HG03108 (cell line): ENCODE results near the gene CACNA1B.
"Not testable (repeated sequence)": the region's sequence is repeated elsewhere in the genome, so short reads cannot be mapped to it uniquely, and the experiment has no call there.

ENCODE experiments used
- ATAC-seq: cut with Tn5 transposase; IDR thresholded peaks from one replicate; pipeline ENCODE4 v1.9.1; 2021; ENCODE audit warnings: moderate library complexity; ENCODE audit not compliant: unreplicated experiment

Gene CACNA1B

DNA sequence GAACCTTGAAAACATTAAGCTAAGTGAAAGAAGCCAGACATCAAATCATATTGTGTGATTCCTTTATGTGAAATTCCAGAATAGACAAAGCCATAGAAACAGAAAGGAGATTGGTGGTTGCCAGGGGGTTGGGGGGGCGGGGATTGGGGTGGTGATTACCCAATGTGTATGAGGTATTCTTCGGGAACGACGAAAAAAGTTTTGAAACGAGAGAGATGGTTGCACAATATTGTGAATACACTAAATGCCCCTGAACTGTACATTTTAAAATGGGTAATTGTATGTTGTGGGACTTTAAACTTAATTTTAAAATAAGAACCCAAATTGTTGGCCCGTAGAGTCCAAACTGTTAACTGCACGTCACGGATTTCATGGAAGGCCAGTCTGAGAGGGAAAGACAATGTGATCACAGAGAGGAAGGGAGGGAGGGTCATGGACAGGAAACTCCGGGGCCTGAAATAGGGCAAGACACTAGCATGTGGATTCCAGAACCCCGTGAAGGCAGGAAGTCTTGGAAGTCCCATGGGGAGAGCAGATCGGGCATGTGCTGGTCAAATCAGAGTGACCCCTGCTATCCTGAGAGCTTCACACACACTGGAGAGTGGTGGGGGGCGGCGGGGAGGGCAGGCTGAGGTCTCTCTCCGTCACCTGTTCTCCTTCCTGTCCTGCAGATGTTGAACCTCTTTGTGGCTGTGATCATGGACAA, 218.4 kb downstream of the CACNA1B start:
- ATAC-seq = no peak

DNA sequence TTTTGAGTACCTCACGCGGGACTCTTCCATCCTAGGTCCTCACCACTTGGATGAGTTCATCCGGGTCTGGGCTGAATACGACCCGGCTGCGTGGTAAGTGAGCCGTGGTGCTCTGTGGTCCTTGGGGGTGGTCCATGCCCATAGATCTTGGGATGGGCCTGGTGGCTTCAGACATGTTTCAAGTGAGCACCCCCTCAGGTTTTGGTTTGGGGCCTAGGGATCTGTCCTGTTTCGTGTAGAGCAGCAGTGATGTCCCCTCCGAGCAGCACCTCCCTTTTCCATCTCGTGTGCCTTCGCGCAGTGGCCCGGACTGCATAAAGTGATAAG, 218.9 kb downstream of the CACNA1B start:
- no peak for ATAC-seq

DNA sequence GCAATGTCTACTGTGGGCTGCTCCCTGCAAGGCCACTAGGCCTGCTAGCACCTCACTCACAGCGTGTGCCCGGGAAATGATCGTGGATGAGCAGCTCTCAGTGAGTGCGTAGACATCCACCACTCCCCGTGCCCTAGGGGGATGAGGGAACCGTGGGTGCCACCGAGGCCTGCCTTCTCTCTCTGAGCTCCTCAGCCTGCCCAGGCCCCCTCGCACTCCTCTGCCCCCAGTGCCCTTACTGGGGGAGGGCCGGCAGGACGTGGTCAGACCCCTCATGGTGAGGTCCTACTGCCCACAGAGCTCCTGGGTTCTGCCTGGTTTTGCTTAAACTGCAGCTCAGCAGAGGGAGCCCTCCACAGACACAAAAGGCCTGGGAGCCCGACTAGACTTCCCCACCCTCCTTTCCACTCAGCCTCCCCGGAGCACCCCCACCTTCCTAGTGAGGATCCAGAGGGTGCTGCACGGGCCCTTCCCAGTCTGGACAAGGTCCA, 220.0 kb downstream of the CACNA1B start:
- no peak for ATAC-seq

DNA sequence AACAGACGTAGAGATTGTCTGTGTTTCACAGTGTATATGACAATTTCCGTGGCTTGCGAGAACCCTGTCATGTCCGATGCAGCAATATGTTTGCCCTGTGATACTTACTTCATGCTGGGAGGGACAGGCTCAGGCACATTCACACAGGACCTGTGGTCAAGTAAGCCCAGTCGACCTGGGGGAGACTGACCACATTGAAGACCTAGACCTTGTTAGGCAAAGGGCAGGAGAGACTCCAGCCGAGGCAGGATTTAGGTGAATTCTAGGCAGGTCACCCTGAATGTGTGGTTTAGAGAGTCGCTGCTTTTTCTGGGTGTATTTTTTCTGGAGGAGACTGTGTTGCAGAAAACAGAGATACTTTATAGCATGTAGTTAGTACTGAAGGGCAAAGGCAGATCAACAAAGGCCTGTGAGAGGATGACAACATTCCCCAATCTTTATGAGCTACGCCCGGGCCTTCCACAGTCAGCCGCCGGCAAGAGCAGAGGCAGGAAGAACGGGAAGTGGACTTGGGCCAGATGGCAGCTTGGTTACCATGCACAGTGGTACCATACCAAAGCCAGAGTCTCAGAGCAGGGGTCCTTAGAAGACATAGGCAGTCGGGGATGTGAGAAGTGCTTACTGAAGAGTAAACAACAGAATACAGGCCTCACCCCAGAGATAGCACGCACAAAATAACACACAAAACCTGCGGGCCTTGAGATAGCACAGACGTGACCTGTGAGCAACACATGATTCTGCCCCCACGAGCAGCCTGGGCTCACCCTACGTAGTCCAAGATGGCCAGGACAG, 220.7 kb downstream of the CACNA1B start:
- no peak for ATAC-seq

DNA sequence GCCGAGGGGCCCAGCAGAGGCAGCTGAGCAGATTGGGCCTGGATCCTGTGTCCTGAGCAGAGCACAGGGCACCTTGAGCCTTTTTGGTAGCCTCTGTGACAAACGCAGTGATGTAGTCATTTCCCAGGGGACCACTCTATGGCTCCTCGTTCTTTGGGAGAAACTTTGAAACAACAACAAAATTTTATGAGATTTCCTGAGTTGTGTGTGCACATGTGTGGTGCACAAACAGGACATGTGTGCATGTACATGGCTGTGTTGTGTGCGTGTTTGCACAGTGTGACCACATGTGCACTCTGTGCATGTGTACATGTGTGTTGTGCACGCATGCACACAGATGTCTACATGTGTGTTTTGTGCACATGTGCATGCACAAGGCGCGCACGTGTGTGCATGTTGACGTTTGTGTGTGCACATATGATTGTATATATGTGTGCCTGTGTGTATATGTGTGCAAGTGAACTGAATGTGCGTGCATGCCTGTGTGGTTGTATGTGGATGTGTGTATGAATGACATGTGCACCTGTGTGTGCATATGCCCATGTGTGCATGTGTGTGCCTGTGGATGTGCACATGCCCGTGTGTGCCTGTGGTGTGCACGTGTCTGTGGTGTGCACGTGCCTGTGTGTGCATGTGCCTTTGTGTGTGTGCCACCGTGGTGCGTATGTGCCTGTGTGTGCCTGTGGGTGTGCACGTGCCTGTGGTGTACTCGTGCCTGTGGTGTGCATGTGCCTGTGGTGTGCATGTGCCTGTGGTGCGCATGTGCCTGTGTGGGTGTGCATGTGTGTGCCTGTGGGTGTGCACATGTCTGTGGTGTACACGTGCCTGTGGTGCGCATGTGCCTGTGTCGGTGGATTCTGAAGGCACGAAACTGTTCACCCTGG, 221.6 kb downstream of the CACNA1B start:
- ATAC-seq = no peak

DNA sequence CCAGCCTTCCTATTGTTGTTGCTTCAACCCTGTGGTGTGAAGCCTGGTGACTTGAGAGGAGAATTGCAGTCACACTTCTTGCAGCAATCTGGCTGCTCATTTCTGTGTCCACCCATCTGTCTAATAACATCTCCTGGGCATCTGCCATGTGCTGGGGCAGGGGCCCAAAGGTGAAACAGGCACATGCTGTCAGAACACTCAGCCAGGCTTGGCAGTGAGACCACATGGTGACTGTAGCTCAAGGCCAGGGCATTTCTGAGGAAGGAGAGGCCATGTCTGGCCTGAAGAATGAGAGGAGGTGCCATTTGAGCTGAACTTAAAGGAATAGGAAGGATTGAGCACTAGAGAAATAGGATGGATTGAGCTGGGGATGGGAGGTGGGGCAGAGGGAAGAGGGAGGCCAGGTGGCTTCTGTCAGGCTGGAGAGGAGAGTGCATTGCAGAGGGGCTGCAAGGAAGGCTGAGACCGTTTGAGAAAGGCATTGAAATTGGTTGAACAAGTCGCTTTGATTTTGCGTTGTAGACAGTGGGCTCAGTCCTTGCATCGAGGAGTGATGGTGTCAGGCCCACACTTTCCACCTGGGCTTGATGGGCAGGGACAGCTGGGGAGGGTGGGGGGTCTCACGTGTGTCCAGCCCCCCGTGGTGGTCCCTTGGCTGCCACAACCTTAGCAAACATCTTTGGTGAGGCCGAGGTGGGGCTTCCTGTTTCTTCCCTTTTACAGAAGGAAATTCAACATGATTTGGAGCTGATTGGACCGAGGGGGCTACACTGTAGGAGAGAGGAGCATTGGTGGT, 222.4 kb downstream of the CACNA1B start:
- no peak for ATAC-seq

DNA sequence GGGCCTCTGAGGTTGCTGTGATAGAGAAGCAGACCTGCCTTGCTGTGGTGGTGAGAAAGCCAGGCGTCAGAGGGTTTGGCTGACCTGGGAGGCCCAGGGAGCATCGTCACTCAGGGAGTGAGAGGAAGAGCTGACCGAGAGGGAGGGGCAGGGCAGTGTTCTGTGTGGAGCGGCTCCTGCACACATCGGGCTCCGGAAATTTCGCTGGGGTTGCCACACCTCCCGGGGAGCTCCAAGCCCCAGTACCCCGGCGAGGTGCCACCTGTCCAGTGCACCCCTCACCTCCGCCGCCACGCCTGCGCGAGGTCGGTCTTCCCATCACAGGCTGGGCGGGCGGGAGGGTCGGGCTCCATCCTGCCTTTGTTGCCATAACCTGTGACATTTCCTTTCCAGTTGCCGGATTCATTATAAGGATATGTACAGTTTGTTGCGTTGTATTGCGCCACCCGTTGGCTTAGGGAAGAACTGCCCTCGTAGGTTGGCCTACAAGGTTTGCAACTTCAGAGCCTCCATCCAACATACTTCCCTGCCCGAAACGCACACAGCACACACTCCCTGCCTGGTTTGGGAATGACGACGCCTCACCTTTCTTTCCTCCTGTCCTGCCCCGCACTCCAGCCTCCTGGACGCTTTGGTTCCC, 223.2 kb downstream of the CACNA1B start:
- ATAC-seq = no peak

DNA sequence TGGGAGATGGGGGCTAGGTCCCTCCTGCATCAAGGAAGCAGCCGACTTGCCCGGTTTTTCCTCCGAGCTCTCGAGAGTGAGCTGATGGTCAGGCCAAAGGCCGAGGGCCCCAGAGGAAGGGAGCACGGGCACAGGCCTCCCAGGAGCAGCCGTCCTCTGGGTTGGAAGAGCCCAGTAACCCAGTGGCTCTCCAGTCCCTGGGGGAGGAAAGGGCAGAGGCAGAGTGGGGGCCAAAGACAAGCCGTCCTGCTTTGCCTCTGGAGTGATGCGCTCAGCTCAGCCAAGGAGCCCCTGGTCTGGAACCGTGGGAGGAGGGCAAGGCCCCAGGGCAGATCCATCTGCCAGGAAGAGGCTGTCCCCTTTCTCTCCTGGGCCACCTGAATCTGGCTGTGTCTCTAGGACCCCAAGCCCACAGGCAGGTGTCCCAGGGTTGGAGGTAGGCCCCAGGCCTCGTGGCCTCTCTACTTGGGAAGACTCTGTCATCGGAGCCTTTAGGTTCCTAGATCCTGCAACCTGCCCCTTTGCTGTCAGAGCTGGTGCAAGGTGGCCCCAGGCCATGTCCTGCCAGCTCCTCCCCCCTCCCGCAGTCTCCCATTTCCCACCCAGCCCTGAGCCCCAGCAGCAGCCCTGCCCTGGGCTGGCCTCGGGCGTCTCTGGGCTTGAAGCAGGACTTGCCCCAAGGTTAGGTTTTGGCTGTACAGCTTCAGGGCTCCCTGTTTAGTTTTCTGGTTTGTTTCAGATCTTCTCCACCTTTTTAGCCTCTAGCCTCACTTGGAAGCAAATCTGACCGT, 224.1 kb downstream of the CACNA1B start:
- ATAC-seq = no peak

DNA sequence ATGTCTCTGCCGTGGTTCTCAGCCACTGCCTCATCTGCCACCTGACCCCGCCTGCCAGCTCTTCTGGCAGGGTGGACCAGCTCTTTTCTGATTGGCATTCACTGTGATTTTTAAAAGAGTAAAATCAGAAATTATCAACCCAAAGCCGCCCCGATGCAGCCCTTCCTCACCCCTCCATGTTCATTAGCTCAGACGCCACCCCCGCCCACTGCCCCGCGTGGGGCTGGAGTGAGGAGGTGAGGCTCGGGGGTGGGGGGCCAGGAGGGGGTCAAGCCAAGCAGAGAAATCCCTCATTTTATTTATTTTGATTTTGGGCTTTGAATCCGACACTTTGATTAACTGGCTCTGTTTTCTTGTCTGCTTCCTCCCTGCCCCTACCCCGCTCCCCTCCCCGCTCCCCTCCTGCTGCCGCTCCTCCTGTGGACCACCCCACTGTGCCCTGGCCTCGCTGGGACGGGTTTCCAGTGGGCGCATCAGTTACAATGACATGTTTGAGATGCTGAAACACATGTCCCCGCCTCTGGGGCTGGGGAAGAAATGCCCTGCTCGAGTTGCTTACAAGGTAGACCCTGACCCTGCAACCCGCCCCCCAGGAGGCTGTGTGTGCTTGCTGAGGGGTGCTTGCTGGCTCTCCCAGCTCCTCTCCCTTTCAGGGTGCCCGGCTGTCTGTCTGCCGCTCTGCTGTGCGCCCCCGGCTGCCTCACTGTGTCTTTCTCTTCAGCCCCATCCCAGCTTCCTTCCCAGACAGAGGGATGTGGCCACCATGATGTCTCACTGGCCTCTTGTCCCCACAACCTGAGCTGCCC, 224.9 kb downstream of the CACNA1B start:
- no peak for ATAC-seq

DNA sequence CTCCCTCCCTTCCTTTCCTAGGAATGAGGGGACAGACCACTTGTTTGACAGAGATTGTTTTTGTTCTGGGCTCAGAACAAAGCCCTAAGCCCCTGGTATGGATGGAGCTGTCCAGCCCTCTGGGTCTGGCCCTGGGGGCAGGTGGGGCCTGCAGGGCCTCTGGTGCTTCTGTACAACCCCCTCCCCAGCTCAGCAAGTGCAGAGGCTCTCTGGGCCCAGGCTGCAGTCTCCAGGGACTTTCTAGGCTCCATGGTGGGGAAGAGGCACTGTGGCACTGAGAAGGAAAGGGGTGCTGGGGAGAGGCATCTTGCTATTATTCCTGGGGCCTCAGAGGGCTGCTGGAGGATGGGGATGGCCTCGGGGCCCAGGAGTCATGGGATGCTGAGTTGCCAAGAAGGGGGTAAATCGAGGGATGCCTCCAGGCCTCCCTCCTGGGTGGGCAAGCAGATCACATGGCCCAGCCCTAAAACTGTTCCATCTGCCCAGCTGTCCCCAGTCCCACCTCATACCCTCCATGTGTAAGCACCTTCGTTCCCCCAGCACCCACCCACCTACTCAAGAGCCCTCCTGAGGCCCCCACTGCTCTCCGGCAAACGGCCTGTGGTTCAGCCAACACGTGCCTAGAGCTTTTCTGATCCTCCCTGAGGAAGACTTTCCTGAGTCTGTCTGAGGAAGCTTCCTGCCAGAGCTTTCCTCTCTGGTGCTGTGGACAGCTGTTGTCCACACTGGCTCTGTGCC, 225.7 kb downstream of the CACNA1B start:
- no peak for ATAC-seq

DNA sequence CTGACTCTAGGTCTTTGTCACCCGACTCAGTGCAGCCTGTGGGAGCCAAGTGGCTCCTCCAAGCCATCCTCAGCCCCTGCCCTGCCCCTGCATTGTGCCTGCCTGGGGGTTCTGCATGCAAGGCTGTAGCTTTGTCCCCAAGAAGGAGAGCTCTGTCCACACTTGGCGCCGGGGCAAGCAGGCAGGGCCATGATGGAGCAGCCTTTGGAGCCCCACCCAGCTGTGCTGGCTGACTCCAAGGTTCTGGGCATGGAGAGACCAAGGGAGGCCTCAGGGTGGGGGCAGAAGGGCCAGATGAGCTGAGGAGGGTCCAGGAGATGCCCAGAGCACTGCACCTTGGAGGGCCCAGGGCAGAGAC, 226.2 kb downstream of the CACNA1B start:
- ATAC-seq = no peak

DNA sequence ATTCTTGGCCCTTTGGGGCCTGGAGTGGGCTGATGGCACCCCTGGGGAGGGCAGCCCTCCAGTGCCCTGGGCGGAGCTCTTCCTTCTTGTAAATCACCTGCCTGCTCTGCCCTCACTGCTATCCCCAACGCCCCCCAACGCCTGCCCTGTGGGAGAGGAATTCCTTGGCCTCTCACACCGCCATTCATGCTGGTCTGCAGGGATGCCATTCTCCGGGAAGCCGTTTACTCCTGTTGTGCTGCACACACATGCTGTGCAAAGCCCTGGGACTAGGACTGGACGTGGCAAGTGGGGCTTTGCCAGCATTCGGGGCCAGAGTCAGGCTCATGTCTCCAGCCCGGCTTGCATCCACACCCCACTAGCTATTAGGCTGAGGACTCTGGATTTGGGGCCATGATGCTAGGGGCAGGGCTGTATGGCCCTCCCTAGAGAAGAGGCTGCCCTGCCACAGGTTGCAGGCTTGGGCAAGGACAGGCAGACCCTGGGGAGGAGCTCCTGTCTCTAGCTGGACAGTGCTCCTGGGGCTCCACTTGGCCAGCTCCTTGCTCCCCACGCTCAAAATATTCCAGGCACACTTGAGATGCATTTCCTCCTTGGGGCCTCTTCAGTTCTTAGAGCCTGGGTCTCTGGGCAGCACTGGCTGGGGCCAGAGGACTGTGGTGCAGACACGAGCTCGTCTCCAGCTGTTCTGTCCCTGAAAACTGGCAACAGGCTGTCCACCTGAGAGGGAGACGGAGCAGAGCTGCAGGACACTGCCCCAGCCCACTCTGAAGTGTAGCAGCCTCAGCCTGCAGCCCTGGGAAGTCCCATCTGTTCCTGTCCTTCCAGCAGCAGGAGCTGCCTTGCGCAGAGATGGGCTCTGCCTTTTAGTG, 226.9 kb downstream of the CACNA1B start:
- ATAC-seq = no peak

DNA sequence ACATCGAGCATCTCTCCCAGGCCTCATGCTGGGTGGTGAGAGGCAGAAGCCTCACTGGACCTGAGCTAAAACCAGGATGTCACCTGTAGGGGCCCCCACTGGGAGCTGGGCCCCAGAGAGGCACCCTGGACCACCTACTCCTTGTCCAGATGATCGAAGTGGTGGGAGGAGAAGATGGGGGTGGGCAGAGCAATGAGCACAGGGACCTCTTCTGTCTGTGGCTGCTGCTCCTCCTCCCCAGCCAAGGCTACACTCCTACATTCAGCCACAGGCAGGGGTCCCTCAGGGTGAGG, 227.5 kb downstream of the CACNA1B start:
- ATAC-seq = no peak

DNA sequence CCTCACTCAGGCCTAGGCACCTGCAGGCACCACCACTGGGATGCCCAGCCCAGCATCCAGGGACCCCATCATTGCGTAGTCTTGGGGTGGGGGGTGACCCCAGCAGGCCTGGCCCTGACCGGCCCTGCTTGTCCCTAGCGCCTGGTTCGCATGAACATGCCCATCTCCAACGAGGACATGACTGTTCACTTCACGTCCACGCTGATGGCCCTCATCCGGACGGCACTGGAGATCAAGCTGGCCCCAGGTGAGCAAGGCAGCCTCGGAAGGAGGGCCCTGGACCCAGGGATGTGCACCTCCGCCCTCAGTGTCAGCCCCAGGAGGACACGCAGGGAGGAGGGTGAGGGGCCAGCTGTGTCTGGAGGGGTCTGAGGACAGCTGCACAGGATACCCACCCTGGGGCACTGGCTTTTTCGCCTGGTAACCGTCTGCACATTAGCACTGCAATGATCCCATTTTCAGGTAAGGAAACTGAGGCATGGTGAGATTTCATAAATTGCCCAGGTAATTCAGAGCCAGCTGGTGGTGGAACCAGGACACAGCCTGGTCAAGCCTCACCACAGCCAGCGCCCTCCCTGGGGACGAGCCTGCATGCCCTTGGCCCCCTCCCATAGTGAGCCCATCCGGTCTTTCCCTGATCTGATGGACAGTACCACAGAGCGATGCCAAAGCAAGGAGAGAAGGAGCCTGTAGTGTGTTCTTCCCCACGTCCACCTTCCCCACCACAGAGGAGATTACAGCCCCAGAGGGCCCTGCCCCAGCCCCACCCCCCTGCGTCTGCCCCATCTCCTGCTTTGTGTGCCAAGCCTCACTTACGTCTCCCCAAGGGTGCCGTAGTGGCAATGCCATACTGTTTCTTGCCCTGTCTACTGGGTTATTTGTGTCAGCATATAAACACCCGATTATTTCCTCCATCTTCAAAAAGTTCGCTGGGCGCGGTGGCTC, 228.3 kb downstream of the CACNA1B start:
- ATAC-seq = no peak

DNA sequence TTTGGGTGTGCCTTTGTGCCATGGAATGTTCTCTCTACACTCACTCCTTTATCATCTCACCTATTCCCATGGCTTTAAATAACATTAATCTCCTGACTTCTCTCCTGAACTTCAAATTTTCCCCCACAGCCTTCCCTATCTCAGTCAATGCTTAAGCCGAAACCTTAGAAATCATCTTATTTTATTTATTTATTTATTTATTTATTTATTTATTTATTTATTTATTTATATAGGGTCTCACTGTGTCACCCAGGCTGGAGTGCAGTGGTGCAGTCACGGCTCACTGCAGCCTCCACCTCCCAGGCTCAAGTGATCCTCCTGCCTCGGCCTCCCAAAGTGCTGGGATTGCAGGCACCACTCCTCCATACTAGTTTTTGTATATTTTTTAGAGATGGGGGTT, 229.5 kb downstream of the CACNA1B start:
- not testable (repeated sequence) for ATAC-seq

DNA sequence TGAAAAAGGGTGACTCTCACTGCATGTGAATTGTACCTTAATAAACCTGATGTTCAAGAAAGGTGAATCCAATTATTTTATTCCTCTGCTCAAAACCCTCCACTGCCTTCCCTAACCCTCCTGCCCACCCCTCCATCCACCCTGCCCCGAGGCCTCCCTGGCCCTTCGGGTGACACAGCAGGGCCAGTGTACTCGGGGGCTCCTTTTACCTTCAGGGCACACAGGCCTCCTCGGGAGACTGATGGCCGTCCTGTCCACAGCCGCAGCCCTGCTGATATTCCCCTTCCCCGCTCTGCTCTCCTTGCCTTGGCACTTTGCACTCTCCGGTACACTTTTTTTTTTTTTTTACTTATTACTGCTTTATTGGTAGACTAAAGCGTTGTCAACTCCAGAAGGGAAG, 234.0 kb downstream of the CACNA1B start:
- ATAC-seq = no peak
